ENCODE data around the gene NHEJ1.

Gene NHEJ1

GRCh38 chr2:219038600-219038999 lies 122.0 kb downstream of the NHEJ1 start:
- peaks cover 87% of the 10 kb centered on the region for H3K27me3 ChIP-seq (ENCODE audit: control insufficient read depth, insufficient read depth, low read length)
- H3K4me3 ChIP-seq (ENCODE audit: low read length) = no peak overlapping the region
- H3K4me1 ChIP-seq (ENCODE audit: control insufficient read depth, insufficient read depth, low read length) = no peaks in the 10 kb centered on the region
- no peak overlapping the region for H3K9ac ChIP-seq (ENCODE audit: low read depth, low read length)
- no peak overlapping the region for H3K4me2 ChIP-seq (ENCODE audit: low read length)
- no peaks in the 10 kb centered on the region for H3K36me3 ChIP-seq (ENCODE audit: insufficient read depth, low read length)
- H3K9me3 ChIP-seq (replicated peaks; ENCODE audit: low read length) = no peaks in the 10 kb centered on the region

DNA sequence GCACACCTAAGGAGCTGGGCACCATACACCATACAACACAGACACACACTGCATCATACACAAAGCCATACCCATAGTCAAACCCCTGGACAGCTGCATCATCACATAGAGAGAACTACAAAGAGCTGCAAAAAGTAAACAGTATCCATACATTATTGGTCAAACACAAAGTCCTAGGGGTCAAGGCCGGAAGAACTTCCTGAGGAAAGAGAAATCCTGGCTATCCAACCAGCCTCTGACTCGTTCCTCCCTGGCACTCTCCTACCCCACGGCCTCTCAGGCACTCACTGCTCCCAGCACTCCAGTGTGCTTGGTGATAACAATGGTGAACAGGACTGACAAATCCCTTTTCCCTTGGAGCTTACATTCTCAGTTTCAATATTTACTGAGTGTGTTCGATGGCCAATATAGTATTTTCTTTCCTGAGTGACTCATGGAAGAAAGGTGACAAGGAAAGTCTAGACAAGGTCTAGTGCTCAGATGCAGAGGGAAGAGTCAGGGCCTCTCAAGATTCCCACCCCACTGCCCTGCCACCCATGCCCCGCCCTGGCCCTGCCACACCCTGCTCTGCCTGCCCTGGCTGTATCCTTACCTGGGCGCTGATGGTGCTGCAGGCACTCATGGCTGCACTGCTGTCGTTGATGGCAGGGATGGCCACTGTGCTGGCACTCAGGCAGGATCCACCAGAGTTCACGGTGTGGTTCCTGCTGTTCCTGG lies 122.7 kb downstream of the NHEJ1 start:
- Histone ChIP-seq H3K4me3 (ENCODE audit: low read length) (no peak overlapping the region), H3K27me3 (ENCODE audit: control insufficient read depth, insufficient read depth, low read length) (peaks cover 88% of the 10 kb centered on the region), H3K9ac (ENCODE audit: low read depth, low read length) (no peak overlapping the region)

DNA sequence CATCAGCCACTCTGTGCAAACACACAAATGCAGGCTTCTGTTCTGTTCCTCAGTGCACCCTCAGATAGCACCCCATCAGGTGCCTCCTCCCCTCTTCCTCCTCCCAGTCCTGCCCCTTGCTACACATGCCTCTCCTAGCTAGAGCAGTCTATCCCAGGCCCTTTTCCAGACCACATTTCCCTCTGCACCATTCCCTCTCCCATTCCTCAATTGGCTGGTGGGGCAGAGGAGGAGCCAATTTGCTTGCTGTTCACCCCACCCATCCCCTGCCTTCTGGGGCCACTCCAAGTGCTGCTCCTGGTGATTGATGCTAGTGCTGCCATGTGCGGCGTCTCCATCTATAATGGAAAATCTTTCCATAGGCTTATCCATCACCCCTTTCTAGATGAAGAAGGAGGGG lies 124.7 kb downstream of the NHEJ1 start:
- Histone ChIP-seq H3K4me1 (ENCODE audit: control insufficient read depth, insufficient read depth, low read length) (no peaks in the 10 kb centered on the region), H3K9me3 (replicated peaks; ENCODE audit: low read length) (no peaks in the 10 kb centered on the region), H3K36me3 (ENCODE audit: insufficient read depth, low read length) (no peaks in the 10 kb centered on the region), H3K4me2 (ENCODE audit: low read length) (no peak overlapping the region), H3K27me3 (ENCODE audit: control insufficient read depth, insufficient read depth, low read length) (peaks cover 83% of the 10 kb centered on the region), H3K9ac (ENCODE audit: low read depth, low read length) (no peak overlapping the region), H3K4me3 (ENCODE audit: low read length) (no peak overlapping the region)

More for the DNA sequence above, 122.7 kb downstream of the NHEJ1 start:
- no peaks in the 10 kb centered on the region for H3K36me3 ChIP-seq (ENCODE audit: insufficient read depth, low read length)
- H3K4me1 ChIP-seq (ENCODE audit: control insufficient read depth, insufficient read depth, low read length) = no peaks in the 10 kb centered on the region
- no peaks in the 10 kb centered on the region for H3K9me3 ChIP-seq (replicated peaks; ENCODE audit: low read length)
- H3K4me2 ChIP-seq (ENCODE audit: low read length) = no peak overlapping the region

GRCh38 chr2:219034823-219035222 lies 125.8 kb downstream of the NHEJ1 start:
- H3K9me3 ChIP-seq (replicated peaks; ENCODE audit: low read length) = no peaks in the 10 kb centered on the region
- H3K4me1 ChIP-seq (ENCODE audit: control insufficient read depth, insufficient read depth, low read length) = no peaks in the 10 kb centered on the region
- H3K4me2 ChIP-seq (ENCODE audit: low read length) = no peak overlapping the region
- H3K4me3 ChIP-seq (ENCODE audit: low read length) = no peak overlapping the region
- no peak overlapping the region for H3K9ac ChIP-seq (ENCODE audit: low read depth, low read length)
- H3K36me3 ChIP-seq (ENCODE audit: insufficient read depth, low read length) = no peaks in the 10 kb centered on the region
- peaks cover 78% of the 10 kb centered on the region for H3K27me3 ChIP-seq (ENCODE audit: control insufficient read depth, insufficient read depth, low read length)

DNA sequence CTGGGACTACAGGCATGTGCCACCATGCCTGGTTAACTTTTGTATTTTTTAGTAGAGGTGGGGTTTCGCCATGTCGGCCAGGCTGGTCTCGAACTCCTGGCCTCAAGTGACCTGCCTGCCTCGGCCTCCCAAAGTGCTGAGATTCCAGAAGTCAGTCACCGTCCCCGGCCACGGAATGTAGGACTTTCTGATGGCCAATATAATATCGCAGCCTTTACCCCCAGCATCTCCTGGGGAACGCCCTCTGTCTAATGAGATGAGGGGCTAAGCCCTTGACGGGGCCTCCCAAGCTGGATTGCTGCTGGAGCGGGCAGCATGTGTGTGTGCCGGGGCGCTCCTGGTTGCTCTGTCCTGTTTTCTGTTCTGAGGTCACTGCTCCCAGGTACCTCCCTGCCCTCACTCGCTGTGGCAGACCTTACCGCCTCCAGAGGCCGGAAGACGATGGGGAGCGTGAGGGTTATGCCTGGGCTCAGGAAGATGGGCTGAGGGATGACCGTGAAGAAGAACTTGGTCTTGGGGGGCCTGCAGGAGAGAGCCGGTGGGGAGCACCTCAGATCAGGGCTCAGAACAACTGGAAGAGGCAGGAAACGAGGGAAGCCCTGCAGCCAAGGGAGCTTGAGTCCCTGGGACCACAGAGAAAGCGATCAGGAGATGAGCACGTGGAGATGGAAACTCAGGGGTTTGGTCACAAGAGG lies 128.4 kb downstream of the NHEJ1 start:
- Histone ChIP-seq H3K36me3 (ENCODE audit: insufficient read depth, low read length) (no peaks in the 10 kb centered on the region), H3K27me3 (ENCODE audit: control insufficient read depth, insufficient read depth, low read length) (peaks cover 70% of the 10 kb centered on the region), H3K4me1 (ENCODE audit: control insufficient read depth, insufficient read depth, low read length) (no peaks in the 10 kb centered on the region), H3K4me2 (ENCODE audit: low read length) (no peak overlapping the region), H3K4me3 (ENCODE audit: low read length) (no peak overlapping the region), H3K9me3 (replicated peaks; ENCODE audit: low read length) (no peaks in the 10 kb centered on the region), H3K9ac (ENCODE audit: low read depth, low read length) (no peak overlapping the region)

DNA sequence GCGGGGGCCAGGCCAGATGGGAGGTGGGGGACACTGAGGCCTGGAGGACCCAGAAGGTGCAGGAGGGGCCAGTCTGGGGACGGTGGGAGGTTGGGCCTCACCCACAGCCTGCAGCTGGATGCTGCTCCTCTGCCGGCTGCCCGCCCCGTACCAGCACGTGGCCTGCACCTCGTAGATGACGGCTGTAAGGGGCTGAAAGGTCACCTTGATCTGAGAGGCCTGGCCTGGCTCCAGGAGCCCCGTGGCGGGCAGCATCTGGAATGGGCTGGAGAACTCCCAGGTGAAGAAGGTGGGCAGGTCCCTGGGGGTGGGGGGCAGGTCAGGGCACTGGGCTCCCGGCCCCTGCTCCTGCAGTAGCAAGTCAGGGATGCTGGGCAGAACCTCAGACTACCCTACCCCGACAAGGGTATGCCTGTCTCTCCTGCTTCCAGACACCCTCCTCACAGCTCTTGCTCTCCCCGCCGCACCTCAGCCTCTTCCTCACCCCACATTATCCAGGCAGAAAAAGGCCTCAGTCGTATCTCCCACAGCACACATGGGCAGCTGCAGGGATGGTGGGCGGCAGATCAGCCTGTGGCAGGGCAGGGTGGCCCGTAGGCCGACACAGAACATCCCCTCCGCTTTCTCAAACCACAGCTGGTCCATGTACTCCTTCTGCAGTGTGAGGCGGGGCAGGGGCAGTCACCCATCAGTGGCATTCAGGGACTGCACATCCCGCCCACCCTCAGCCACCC lies 129.4 kb downstream of the NHEJ1 start:
- peaks cover 71% of the 10 kb centered on the region for H3K27me3 ChIP-seq (ENCODE audit: control insufficient read depth, insufficient read depth, low read length)

DNA sequence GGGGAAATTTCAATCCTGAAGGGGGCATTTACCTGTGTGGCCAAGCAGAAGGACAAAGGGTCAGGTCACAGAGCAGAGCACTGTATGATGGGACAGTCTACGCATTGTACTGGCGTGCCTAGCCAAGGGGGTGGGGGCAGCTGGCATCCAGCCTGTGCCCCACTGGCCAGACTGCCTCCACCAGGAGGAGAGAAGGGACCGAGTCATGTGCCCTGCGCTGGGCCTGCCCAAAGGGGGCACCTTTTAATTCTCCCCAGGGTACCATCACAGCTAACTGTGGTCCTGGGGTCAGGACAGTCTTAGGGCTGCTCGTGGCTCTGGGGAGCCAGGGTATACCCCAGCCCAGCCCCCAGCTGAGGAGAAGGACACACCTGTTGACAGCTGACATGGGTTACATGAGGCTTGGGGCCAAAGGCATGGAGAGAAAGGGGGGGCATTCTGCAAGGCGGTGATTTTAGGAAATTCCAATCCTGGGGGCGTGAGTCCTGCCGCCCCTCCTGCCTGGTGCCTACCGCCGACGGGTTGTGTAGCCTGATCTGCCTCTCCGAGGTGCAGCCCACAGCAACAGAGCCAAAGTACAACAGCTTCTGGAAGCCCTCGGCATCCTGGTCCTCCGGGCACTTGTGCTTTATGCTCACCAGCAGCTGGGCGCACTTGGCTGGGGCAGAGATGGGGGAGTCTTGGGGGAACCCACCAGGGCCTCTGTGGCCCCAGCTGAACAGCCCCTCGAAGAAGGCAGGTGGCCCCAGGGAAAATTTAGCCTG lies 130.3 kb downstream of the NHEJ1 start:
- Histone ChIP-seq H3K9ac (ENCODE audit: low read depth, low read length) (no peak overlapping the region), H3K4me1 (ENCODE audit: control insufficient read depth, insufficient read depth, low read length) (no peaks in the 10 kb centered on the region), H3K9me3 (replicated peaks; ENCODE audit: low read length) (no peaks in the 10 kb centered on the region), H3K36me3 (ENCODE audit: insufficient read depth, low read length) (no peaks in the 10 kb centered on the region), H3K4me2 (ENCODE audit: low read length) (no peak overlapping the region), H3K4me3 (ENCODE audit: low read length) (no peak overlapping the region), H3K27me3 (ENCODE audit: control insufficient read depth, insufficient read depth, low read length) (peaks cover 70% of the 10 kb centered on the region)

More for the DNA sequence above, 129.4 kb downstream of the NHEJ1 start:
- Histone ChIP-seq H3K9me3 (replicated peaks; ENCODE audit: low read length) (no peaks in the 10 kb centered on the region), H3K4me1 (ENCODE audit: control insufficient read depth, insufficient read depth, low read length) (no peaks in the 10 kb centered on the region), H3K4me3 (ENCODE audit: low read length) (no peak overlapping the region), H3K9ac (ENCODE audit: low read depth, low read length) (no peak overlapping the region), H3K4me2 (ENCODE audit: low read length) (no peak overlapping the region), H3K36me3 (ENCODE audit: insufficient read depth, low read length) (no peaks in the 10 kb centered on the region)

DNA sequence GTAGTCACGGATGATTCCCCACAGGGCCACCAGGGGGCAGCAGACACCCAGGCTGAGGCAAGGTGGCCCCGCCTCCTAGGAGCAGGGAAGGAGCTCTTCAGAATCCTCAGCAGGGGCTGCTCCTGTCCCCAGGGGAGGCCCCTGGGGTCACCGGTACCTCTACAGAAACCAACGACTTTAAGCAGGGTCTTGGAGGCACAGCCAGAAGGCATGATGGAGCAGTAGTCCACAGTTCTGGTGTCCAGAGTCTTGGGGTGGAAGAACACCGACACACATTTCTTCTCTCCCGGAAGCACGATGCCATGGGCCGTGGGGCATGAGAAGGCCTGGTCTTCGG lies 130.8 kb downstream of the NHEJ1 start:
- Histone ChIP-seq H3K4me1 (ENCODE audit: control insufficient read depth, insufficient read depth, low read length) (no peaks in the 10 kb centered on the region), H3K27me3 (ENCODE audit: control insufficient read depth, insufficient read depth, low read length) (peaks cover 70% of the 10 kb centered on the region), H3K9me3 (replicated peaks; ENCODE audit: low read length) (no peaks in the 10 kb centered on the region), H3K4me3 (ENCODE audit: low read length) (no peak overlapping the region), H3K36me3 (ENCODE audit: insufficient read depth, low read length) (no peaks in the 10 kb centered on the region), H3K9ac (ENCODE audit: low read depth, low read length) (no peak overlapping the region), H3K4me2 (ENCODE audit: low read length) (no peak overlapping the region)

DNA sequence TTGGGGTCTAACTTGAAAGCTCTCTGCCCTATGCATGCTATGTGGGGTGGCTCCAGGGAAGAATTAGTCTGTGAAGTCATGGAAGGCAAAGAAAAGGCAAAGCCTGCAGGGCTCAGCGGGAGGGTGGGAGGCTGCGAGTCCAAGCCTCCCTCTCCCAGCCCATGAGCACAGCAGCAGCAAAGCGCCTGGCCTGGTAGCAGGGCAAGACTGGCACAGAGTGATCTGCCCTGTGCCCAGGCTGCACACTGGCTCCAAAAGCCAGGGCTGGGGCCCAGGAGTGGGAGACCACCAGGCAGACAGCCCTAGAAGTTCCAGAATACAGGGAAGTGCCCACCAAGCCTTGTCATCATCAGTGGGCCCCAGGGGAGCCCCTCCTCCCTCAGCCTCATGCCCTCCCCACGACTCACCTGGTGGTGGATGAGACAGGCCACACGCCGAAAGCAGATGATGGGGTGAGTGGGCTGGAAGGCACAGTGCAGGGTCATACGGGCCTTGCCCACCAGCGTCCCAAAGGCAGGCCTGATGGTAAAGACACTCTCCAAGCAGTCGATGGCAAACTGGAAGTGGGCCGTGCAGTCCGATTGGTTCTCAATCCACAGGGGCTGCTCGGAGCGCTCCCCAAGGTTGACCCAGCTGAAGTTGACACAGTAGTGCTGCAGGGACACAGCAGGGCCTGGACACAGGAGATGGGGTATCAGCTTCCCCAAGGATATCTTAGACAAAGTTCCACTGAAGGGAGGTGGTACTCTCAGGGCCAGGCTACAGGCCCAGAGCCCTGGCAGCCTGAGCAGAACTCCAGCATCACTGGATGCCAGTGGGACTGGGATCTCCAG lies 131.4 kb downstream of the NHEJ1 start:
- Histone ChIP-seq H3K4me1 (ENCODE audit: control insufficient read depth, insufficient read depth, low read length) (no peaks in the 10 kb centered on the region), H3K4me2 (ENCODE audit: low read length) (no peak overlapping the region), H3K9ac (ENCODE audit: low read depth, low read length) (no peak overlapping the region), H3K27me3 (ENCODE audit: control insufficient read depth, insufficient read depth, low read length) (peaks cover 65% of the 10 kb centered on the region), H3K4me3 (ENCODE audit: low read length) (no peak overlapping the region), H3K9me3 (replicated peaks; ENCODE audit: low read length) (no peaks in the 10 kb centered on the region), H3K36me3 (ENCODE audit: insufficient read depth, low read length) (no peaks in the 10 kb centered on the region)

DNA sequence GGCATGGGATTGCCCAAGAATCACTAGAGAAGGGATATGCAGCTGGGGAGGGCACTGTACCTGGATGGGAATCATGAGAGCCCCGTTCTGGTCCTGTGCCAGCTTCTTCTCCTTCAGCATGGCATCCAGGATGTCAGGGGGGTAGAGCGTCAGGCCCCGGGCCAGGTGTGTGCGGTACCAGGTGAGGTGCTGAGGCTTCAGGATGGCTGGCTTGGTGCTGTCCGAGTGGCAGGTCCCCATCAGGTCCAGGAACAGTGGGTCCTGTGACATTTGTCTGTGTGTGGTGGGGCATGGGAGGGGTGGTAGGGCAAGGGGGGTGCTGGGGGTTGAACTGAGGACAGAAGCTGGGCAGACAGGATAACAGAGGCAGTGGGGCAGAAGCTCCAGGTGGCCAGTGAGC lies 132.5 kb downstream of the NHEJ1 start:
- no peaks in the 10 kb centered on the region for H3K9me3 ChIP-seq (replicated peaks; ENCODE audit: low read length)
- H3K27me3 ChIP-seq (ENCODE audit: control insufficient read depth, insufficient read depth, low read length) = peaks cover 63% of the 10 kb centered on the region
- H3K36me3 ChIP-seq (ENCODE audit: insufficient read depth, low read length) = no peaks in the 10 kb centered on the region
- H3K4me1 ChIP-seq (ENCODE audit: control insufficient read depth, insufficient read depth, low read length) = no peaks in the 10 kb centered on the region
- no peak overlapping the region for H3K4me3 ChIP-seq (ENCODE audit: low read length)
- no peak overlapping the region for H3K9ac ChIP-seq (ENCODE audit: low read depth, low read length)
- no peak overlapping the region for H3K4me2 ChIP-seq (ENCODE audit: low read length)

All from skeletal muscle satellite cell (primary cell).